SJSA1 (cell line): ENCODE measurements around the gene GRIA4. TPM values are rescaled to one million over a fixed set of nuclear protein-coding genes. Genes with fewer than 3 reads are reported as not detected.

ENCODE experiments used
- DNase-seq, 2 experiments: peaks; one replicate each; pipeline ENCODE4 v3.0.0-alpha.2; 2015 to 2020; ENCODE audit warnings: low spot score in 2 of 2, low read depth in 1 of 2
- H3K27ac ChIP-seq: fragments of 250-450 bp; sonication (Bioruptor Pico); 2 replicates; pipeline ENCODE4 v1.5.1; 2020; ENCODE audit warnings: mild to moderate bottlenecking, moderate library complexity
- H3K27me3 ChIP-seq: fragments of 250-450 bp; sonication (Bioruptor Pico); replicated peaks from 2 replicates; pipeline ENCODE4 v1.5.1; 2020; ENCODE audit warnings: mild to moderate bottlenecking, moderate library complexity
- H3K36me3 ChIP-seq: fragments of 250-450 bp; sonication (Bioruptor Pico); 2 replicates; pipeline ENCODE4 v1.5.1; 2020; ENCODE audit warnings: mild to moderate bottlenecking
- H3K4me1 ChIP-seq: fragments of 250-450 bp; sonication (Bioruptor Pico); replicated peaks from 2 replicates; pipeline ENCODE4 v1.6.1; 2021; ENCODE audit warnings: mild to moderate bottlenecking
- H3K4me3 ChIP-seq: fragments of 250-450 bp; sonication (Bioruptor Pico); 2 replicates; pipeline ENCODE4 v1.5.1; 2020; ENCODE audit warnings: mild to moderate bottlenecking
- H3K9me3 ChIP-seq: fragments of 250-450 bp; sonication (Bioruptor Pico); replicated peaks from 2 replicates; pipeline ENCODE4 v1.5.1; 2020; ENCODE audit warnings: mild to moderate bottlenecking
- total RNA-seq: library from RNA; depleted of rRNA; stranded (reverse); fragments of >200 nt; shearing (Covaris generic); gene quantifications from 2 replicates; pipeline ENCODE4 v1.2.3, GENCODE V29; 2014; rRNA removed

Gene GRIA4
- not detected in 2 replicates for total RNA-seq

GRCh38 chr11:105609832-105610781 is at the start of gene GRIA4:
GRIA4 (plus strand) TSS chr11:105610073; CDS start chr11:105610998, 925 bp downstream.
- Histone ChIP-seq H3K36me3 (no peaks in the 10 kb centered on the region), H3K4me1 (no peaks in the 10 kb centered on the region), H3K27ac (no peak within 1 kb of the TSS), H3K4me3 (no peak within 1 kb of the TSS), H3K9me3 (no peaks in the 10 kb centered on the region), H3K27me3 (no peaks in the 10 kb centered on the region; the same call in 1 of the 2 replicates)
- DNase-seq: no peak

- Histone ChIP-seq H3K4me1 (no peaks in the 10 kb centered on the region), H3K4me3 (no peak overlapping the region), H3K36me3 (no peaks in the 10 kb centered on the region), H3K27me3 (no peaks in the 10 kb centered on the region), H3K27ac (no peak overlapping the region), H3K9me3 (no peaks in the 10 kb centered on the region)
- DNase-seq: no peak
Observed at GRCh38 chr11:105573091-105573490, 36.8 kb upstream of the GRIA4 start.

GRCh38 chr11:105574974-105575373 is 34.9 kb upstream of the GRIA4 start:
- no peaks in the 10 kb centered on the region for H3K36me3 ChIP-seq
- no peak overlapping the region for H3K4me3 ChIP-seq
- DNase-seq: no peak
- no peaks in the 10 kb centered on the region for H3K4me1 ChIP-seq
- H3K9me3 ChIP-seq: no peaks in the 10 kb centered on the region
- H3K27me3 ChIP-seq: no peaks in the 10 kb centered on the region
- no peak overlapping the region for H3K27ac ChIP-seq

GRCh38 chr11:105577641-105578040 is 32.2 kb upstream of the GRIA4 start:
- H3K4me1 ChIP-seq: no peaks in the 10 kb centered on the region
- no peak for DNase-seq
- no peaks in the 10 kb centered on the region for H3K36me3 ChIP-seq
- no peak overlapping the region for H3K4me3 ChIP-seq
- H3K9me3 ChIP-seq: no peaks in the 10 kb centered on the region
- no peaks in the 10 kb centered on the region for H3K27me3 ChIP-seq
- H3K27ac ChIP-seq: no peak overlapping the region

GRCh38 chr11:105579111-105579510 is 30.8 kb upstream of the GRIA4 start:
- DNase-seq: no peak
- Histone ChIP-seq H3K27ac (no peak overlapping the region), H3K36me3 (no peaks in the 10 kb centered on the region)

GRCh38 chr11:105582497-105582896 is 27.4 kb upstream of the GRIA4 start:
- Histone ChIP-seq H3K4me1 (no peaks in the 10 kb centered on the region), H3K27ac (no peak overlapping the region), H3K36me3 (no peaks in the 10 kb centered on the region), H3K4me3 (no peak overlapping the region), H3K27me3 (no peaks in the 10 kb centered on the region), H3K9me3 (no peaks in the 10 kb centered on the region)
- no peak for DNase-seq

More at GRCh38 chr11:105579111-105579510, 30.8 kb upstream of the GRIA4 start:
- no peaks in the 10 kb centered on the region for H3K9me3 ChIP-seq
- no peaks in the 10 kb centered on the region for H3K27me3 ChIP-seq
- no peak overlapping the region for H3K4me3 ChIP-seq
- H3K4me1 ChIP-seq: no peaks in the 10 kb centered on the region

- H3K27me3 ChIP-seq: no peaks in the 10 kb centered on the region
- no peaks in the 10 kb centered on the region for H3K9me3 ChIP-seq
- DNase-seq: peak in 1 of 2 experiments; percentile 22
- peaks cover 4% of the 10 kb centered on the region; the same call in 1 of the 2 replicates for H3K4me1 ChIP-seq
- no peaks in the 10 kb centered on the region for H3K36me3 ChIP-seq
- H3K4me3 ChIP-seq: no peak overlapping the region
- 0 out of 2 replicates have a peak overlapping the region, but pooled peaks have one; percentile 25 for H3K27ac ChIP-seq
Observed at GRCh38 chr11:105588001-105588400, 21.9 kb upstream of the GRIA4 start.

GRCh38 chr11:105589346-105589745 is 20.5 kb upstream of the GRIA4 start:
- H3K4me1 ChIP-seq: peaks cover 4% of the 10 kb centered on the region; the same call in 1 of the 2 replicates
- H3K4me3 ChIP-seq: no peak overlapping the region
- H3K36me3 ChIP-seq: no peaks in the 10 kb centered on the region
- H3K27ac ChIP-seq: no peak overlapping the region
- DNase-seq: no peak
- no peaks in the 10 kb centered on the region for H3K27me3 ChIP-seq
- no peaks in the 10 kb centered on the region for H3K9me3 ChIP-seq

GRCh38 chr11:105592035-105592434 is 17.8 kb upstream of the GRIA4 start:
- Histone ChIP-seq H3K4me1 (peaks cover 4% of the 10 kb centered on the region; the same call in 1 of the 2 replicates), H3K9me3 (no peaks in the 10 kb centered on the region), H3K27ac (no peak overlapping the region), H3K4me3 (no peak overlapping the region), H3K27me3 (no peaks in the 10 kb centered on the region), H3K36me3 (no peaks in the 10 kb centered on the region)
- DNase-seq: no peak

GRCh38 chr11:105598371-105598770 is 11.5 kb upstream of the GRIA4 start:
- H3K4me1 ChIP-seq: no peaks in the 10 kb centered on the region
- no peaks in the 10 kb centered on the region for H3K9me3 ChIP-seq
- H3K27ac ChIP-seq: no peak overlapping the region
- H3K4me3 ChIP-seq: no peak overlapping the region
- no peaks in the 10 kb centered on the region for H3K27me3 ChIP-seq
- no peak for DNase-seq
- H3K36me3 ChIP-seq: no peaks in the 10 kb centered on the region

- H3K36me3 ChIP-seq: no peaks in the 10 kb centered on the region
- no peaks in the 10 kb centered on the region for H3K4me1 ChIP-seq
- no peak overlapping the region for H3K27ac ChIP-seq
- no peak overlapping the region for H3K4me3 ChIP-seq
- DNase-seq: no peak
- no peaks in the 10 kb centered on the region for H3K9me3 ChIP-seq
- no peaks in the 10 kb centered on the region for H3K27me3 ChIP-seq
Observed at GRCh38 chr11:105603156-105603555, 6.7 kb upstream of the GRIA4 start.

- no peak for DNase-seq
- Histone ChIP-seq H3K9me3 (no peaks in the 10 kb centered on the region), H3K27ac (no peak overlapping the region), H3K36me3 (no peaks in the 10 kb centered on the region), H3K4me3 (no peak overlapping the region), H3K27me3 (no peaks in the 10 kb centered on the region; the same call in 1 of the 2 replicates), H3K4me1 (no peaks in the 10 kb centered on the region)
Observed at GRCh38 chr11:105609341-105609781, 512 bp upstream of the GRIA4 start.

GRCh38 chr11:105610871-105611571 is 1.1 kb downstream of the GRIA4 start:
- Histone ChIP-seq H3K4me1 (no peaks in the 10 kb centered on the region), H3K27me3 (no peaks in the 10 kb centered on the region; the same call in 1 of the 2 replicates), H3K4me3 (no peak overlapping the region), H3K36me3 (no peaks in the 10 kb centered on the region), H3K9me3 (no peaks in the 10 kb centered on the region), H3K27ac (no peak overlapping the region)
- no peak for DNase-seq
